Measurements from ENCODE around the gene PPP2R3A.

PPP2R3A gene

DNA sequence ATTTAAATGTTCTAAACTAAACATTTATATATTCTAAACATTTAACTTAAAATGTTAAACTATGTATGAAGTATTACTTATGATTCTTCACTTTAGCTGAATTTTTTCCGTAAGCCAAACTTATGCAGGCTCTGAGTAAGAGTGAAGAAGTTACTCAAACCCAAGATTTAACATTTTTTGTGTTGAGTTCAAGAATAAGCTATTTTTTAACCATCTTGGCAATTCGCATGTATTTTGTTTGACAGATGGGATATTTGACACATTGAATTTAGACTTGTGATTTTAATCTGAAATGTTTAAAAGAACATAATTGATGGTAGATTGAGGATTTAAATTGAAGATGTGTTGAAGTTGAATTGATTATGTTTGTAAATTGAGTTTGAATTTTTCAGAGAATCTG, 14.6 kb upstream of the PPP2R3A start:
- no peak overlapping the region for H3K27ac ChIP-seq
- H3K79me2 ChIP-seq = no peaks in the 10 kb centered on the region
- H3K4me3 ChIP-seq (ENCODE audit: low read depth, low read length) = no peak overlapping the region
- H3K9ac ChIP-seq = no peak overlapping the region
- H3K4me1 ChIP-seq = no peaks in the 10 kb centered on the region
- H3K27me3 ChIP-seq (ENCODE audit: control insufficient read depth, insufficient read depth, low read length) = no peaks in the 10 kb centered on the region
- H3K9me3 ChIP-seq (ENCODE audit: control insufficient read depth, low read length) = no peaks in the 10 kb centered on the region
- no peak overlapping the region for H2AFZ ChIP-seq
- TF ChIP-seq, protein P1, sequence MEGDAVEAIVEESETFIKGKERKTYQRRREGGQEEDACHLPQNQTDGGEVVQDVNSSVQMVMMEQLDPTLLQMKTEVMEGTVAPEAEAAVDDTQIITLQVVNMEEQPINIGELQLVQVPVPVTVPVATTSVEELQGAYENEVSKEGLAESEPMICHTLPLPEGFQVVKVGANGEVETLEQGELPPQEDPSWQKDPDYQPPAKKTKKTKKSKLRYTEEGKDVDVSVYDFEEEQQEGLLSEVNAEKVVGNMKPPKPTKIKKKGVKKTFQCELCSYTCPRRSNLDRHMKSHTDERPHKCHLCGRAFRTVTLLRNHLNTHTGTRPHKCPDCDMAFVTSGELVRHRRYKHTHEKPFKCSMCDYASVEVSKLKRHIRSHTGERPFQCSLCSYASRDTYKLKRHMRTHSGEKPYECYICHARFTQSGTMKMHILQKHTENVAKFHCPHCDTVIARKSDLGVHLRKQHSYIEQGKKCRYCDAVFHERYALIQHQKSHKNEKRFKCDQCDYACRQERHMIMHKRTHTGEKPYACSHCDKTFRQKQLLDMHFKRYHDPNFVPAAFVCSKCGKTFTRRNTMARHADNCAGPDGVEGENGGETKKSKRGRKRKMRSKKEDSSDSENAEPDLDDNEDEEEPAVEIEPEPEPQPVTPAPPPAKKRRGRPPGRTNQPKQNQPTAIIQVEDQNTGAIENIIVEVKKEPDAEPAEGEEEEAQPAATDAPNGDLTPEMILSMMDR (IDR thresholded peaks at IDR 0.05) = no peak
- no peaks in the 10 kb centered on the region for H3K36me3 ChIP-seq (ENCODE audit: control insufficient read depth, insufficient read depth, low read length)
- no peak overlapping the region for H3K4me2 ChIP-seq (ENCODE audit: low read length)

DNA sequence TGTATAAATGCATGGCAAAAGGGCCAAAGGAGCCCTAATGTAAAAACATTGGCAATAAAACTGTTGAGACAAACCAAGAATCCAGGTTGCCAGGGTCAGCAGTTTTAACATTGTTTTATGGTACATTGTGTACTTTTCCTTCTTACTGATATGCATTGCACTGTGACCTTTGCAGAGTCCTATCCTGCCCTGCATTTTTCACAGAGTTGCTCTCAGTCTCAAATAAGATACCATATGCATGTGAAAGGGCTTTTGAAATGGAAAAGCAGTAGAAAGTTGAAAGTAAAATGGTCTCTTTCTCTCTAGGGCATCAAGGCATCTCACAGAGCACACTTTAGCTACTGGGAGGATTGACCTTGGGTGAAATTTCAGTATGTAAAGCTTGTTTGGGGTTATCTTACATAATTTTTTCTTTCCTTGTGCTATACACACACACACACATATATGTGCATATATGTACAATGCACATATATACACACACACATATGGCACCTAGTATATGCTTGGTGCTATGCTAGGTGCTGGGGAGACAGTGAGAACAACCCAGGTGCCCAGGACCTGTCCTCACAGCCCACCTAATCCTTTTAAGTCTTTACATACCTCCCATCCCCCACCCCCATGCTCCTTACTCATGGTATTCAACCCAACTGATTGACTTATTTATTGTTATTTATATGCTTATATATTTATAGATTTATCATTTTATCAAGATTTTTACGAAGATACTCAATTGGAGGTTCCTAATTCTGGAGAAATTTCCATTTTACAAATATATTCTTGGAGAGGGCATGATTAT, 1.2 kb upstream of the PPP2R3A start:
- Histone ChIP-seq H3K36me3 (ENCODE audit: control insufficient read depth, insufficient read depth, low read length) (no peaks in the 10 kb centered on the region), H3K9me3 (ENCODE audit: control insufficient read depth, low read length) (no peaks in the 10 kb centered on the region), H3K79me2 (peaks cover 19% of the 10 kb centered on the region), H3K4me1 (peaks cover 6% of the 10 kb centered on the region), H3K27ac (peak overlapping the region; percentile 71), H3K4me2 (ENCODE audit: low read length) (peak overlapping the region; percentile 5), H3K4me3 (ENCODE audit: low read depth, low read length) (no peak overlapping the region), H2AFZ (peak overlapping the region; percentile 69), H3K27me3 (ENCODE audit: control insufficient read depth, insufficient read depth, low read length) (no peaks in the 10 kb centered on the region), H3K9ac (no peak overlapping the region)
- TF ChIP-seq, protein P1 (IDR thresholded peaks at IDR 0.05) = no peak

DNA sequence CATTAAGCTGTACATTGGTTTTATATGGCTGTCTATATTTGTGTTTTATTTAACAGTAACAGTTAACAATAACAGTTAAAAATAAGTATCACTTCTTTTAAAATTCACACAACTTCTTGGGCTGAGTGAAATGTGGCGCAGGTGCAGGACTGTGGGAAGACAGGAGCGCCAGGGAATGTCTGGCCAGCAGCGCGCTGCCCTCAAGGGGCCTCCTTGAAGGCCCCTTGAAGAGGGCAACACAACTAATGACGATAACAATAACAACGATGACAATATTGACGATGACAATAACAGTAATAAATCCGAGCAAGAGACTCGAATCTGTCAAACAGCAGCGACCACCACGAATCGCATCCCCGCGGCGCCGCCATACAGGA, 411 bp upstream of the PPP2R3A start:
- Histone ChIP-seq H2AFZ (peak overlapping the region; percentile 69), H3K79me2 (peaks cover 26% of the 10 kb centered on the region), H3K9ac (no peak overlapping the region), H3K4me2 (ENCODE audit: low read length) (peak overlapping the region; percentile 25), H3K4me1 (peaks cover 6% of the 10 kb centered on the region), H3K27me3 (ENCODE audit: control insufficient read depth, insufficient read depth, low read length) (no peaks in the 10 kb centered on the region), H3K9me3 (ENCODE audit: control insufficient read depth, low read length) (no peaks in the 10 kb centered on the region), H3K36me3 (ENCODE audit: control insufficient read depth, insufficient read depth, low read length) (no peaks in the 10 kb centered on the region), H3K4me3 (ENCODE audit: low read depth, low read length) (peak overlapping the region; percentile 90), H3K27ac (peak overlapping the region; percentile 71)
- TF ChIP-seq, protein P1 (IDR thresholded peaks at IDR 0.05) = peak; percentile 2

DNA sequence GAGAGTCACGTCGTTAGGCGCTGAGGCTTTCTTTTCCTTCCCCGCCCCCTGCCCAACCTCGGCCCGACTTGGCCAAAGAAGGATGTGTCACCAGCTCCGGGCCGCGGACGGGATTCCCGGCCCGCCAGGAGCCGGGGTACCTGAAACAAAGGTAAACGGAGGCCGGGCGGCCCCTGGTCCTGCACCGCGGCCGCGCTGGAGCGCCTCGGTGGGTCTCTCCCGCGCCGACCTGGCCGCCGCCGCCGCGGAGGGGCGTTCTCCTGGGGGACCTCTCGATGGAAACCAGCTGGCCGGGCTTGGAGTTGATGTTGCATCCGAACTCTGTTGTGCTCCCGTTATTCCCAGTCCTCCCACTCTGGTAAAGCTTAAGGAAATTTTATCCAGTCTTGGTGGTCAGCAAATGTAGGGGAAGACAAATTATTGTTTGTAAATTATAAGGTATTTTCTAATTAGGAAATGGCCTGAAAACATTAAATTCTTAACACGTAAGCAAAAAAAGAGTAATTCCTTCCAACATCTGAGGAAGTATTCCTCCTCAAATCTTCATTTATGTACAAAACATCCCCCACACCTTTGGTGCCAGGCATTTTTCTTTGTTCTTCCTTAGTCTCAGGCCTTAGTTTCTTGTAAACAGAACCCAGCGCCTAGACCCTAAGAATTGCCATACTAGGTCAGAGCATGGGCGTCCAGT, 888 bp downstream of the PPP2R3A start:
- Histone ChIP-seq H3K9me3 (ENCODE audit: control insufficient read depth, low read length) (no peaks in the 10 kb centered on the region), H3K27ac (peak overlapping the region; percentile 71), H3K4me1 (peaks cover 6% of the 10 kb centered on the region)

More for the DNA sequence above, 888 bp downstream of the PPP2R3A start:
- TF ChIP-seq, protein P1 (IDR thresholded peaks at IDR 0.05) = no peak
- Histone ChIP-seq H3K36me3 (ENCODE audit: control insufficient read depth, insufficient read depth, low read length) (no peaks in the 10 kb centered on the region), H3K9ac (peak overlapping the region; percentile 70), H3K4me3 (ENCODE audit: low read depth, low read length) (peak overlapping the region; percentile 90), H3K27me3 (ENCODE audit: control insufficient read depth, insufficient read depth, low read length) (no peaks in the 10 kb centered on the region), H3K4me2 (ENCODE audit: low read length) (peak overlapping the region; percentile 96), H3K79me2 (peaks cover 39% of the 10 kb centered on the region), H2AFZ (peak overlapping the region; percentile 69)

Data from parathyroid adenoma (tissue), 2 donors.